Esophagus muscularis mucosa (tissue), 3 donors: ENCODE data around the gene CD34.

ENCODE experiments used
- CTCF ChIP-seq, 3 experiments: fragments of 200-600 bp in 2 of 3; fragments of 450-650 bp in 1 of 3; sonication (generic) in 2 of 3; IDR thresholded peaks; one replicate each; pipeline ENCODE4 v1.5.1; 2017 to 2019; ENCODE audit warnings: antibody characterized with exemption in 3 of 3, mild to moderate bottlenecking in 2 of 3, moderate library complexity in 1 of 3
- POLR2AphosphoS5 ChIP-seq, 2 donors: sonication (generic); formaldehyde crosslinking; IDR thresholded peaks; one replicate each; pipeline ENCODE4 v1.6.1; 2017; ENCODE audit warnings: antibody characterized with exemption in 2 of 2

- TF ChIP-seq POLR2AphosphoS5 (IDR thresholded peaks at IDR 0.05) = peak in 1 of 2 donors; percentile 24
- peak in 1 of 3 experiments; percentile 14 for TF ChIP-seq CTCF (IDR thresholded peaks at IDR 0.05)
These were observed 22.3 kb downstream of the CD34 start for GRCh38 chr1:207888652-207889051.
